Fibroblast of the aortic adventitia (primary cell): ENCODE measurements around the gene BICD2. TPM values are rescaled to one million over a fixed set of nuclear protein-coding genes. Genes with fewer than 3 reads are reported as not detected.

Experiments used
- DNase-seq: peaks from one replicate; pipeline ENCODE4 v3.0.0-alpha.2; 2010; ENCODE audit warnings: low read depth
- H3K4me3 ChIP-seq: 2 replicates; pipeline ENCODE4 v1.5.1; 2011; ENCODE audit warnings: low read depth, mild to moderate bottlenecking, control low read depth, low read length, moderate library complexity
- CTCF ChIP-seq: IDR thresholded peaks from 2 replicates; pipeline ENCODE4 v1.5.1; 2011; ENCODE audit warnings: mild to moderate bottlenecking, low read length, control low read depth, inconsistent platforms; ENCODE audit not compliant: insufficient read depth
- total RNA-seq: library from RNA; depleted of rRNA; stranded (reverse); fragments of >200 nt; gene quantifications from 2 replicates; pipeline ENCODE4 v1.2.3, GENCODE V29; 2012; ENCODE audit warnings: low replicate concordance

BICD2 gene
- total RNA-seq, 1 donor: 39.7 TPM

- peak; percentile 40 for DNase-seq
- no peak for TF ChIP-seq CTCF
- no peak overlapping the region for H3K4me3 ChIP-seq
Observed at GRCh38 chr9:92740009-92740408, 24.6 kb downstream of the BICD2 start.

- no peak for TF ChIP-seq CTCF
- no peak overlapping the region for H3K4me3 ChIP-seq
- no peak for DNase-seq
Observed at GRCh38 chr9:92739346-92739970, 25.2 kb downstream of the BICD2 start.

- peak; percentile 75 for DNase-seq
- no peak overlapping the region for H3K4me3 ChIP-seq
- no peak for TF ChIP-seq CTCF
Observed at GRCh38 chr9:92738661-92739081, 26.0 kb downstream of the BICD2 start.

- no peak overlapping the region for H3K4me3 ChIP-seq
- TF ChIP-seq CTCF: no peak
- no peak for DNase-seq
Observed at GRCh38 chr9:92737611-92738299, 26.9 kb downstream of the BICD2 start.

GRCh38 chr9:92737216-92737606 lies 27.4 kb downstream of the BICD2 start:
- DNase-seq: no peak
- H3K4me3 ChIP-seq: no peak overlapping the region
- TF ChIP-seq CTCF: no peak

- H3K4me3 ChIP-seq: no peak overlapping the region
- DNase-seq: peak; percentile 44
- TF ChIP-seq CTCF: no peak
Observed at GRCh38 chr9:92736563-92737215, 27.9 kb downstream of the BICD2 start.
